Glomerular visceral epithelial cell (primary cell): Measurements from ENCODE around the gene C3.
A peak's percentile ranks its signal among the peaks of the same experiment; 100 is the strongest.
"Not testable (repeated sequence)": the region's sequence is repeated elsewhere in the genome, so short reads cannot be mapped to it uniquely, and the experiment has no call there.

Experiments
- DNase-seq: peaks from one replicate; pipeline ENCODE4 v3.0.0-alpha.2; 2016; ENCODE audit errors: extremely low spot score

The C3 gene

DNA sequence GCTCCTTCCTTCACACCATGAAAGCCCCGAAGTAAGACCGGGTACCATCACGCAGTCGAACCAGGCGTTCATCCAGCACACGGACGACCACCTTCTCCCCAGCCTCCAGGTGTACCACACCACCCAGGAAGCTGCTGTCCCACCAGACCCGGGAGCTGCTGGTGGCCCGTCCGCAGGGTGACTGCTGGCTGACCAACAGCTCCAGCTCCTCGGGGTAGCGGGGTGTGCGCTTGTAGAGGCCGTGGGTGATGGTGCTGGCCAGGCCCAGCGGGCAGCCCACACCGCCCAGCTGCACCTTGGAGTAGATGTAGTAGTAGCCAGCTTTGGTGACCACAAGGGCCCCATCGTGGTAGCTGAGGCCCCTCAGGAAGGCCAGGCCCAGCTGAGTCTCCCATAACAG lies 55.5 kb downstream of the C3 start:
- DNase-seq: no peak

DNA sequence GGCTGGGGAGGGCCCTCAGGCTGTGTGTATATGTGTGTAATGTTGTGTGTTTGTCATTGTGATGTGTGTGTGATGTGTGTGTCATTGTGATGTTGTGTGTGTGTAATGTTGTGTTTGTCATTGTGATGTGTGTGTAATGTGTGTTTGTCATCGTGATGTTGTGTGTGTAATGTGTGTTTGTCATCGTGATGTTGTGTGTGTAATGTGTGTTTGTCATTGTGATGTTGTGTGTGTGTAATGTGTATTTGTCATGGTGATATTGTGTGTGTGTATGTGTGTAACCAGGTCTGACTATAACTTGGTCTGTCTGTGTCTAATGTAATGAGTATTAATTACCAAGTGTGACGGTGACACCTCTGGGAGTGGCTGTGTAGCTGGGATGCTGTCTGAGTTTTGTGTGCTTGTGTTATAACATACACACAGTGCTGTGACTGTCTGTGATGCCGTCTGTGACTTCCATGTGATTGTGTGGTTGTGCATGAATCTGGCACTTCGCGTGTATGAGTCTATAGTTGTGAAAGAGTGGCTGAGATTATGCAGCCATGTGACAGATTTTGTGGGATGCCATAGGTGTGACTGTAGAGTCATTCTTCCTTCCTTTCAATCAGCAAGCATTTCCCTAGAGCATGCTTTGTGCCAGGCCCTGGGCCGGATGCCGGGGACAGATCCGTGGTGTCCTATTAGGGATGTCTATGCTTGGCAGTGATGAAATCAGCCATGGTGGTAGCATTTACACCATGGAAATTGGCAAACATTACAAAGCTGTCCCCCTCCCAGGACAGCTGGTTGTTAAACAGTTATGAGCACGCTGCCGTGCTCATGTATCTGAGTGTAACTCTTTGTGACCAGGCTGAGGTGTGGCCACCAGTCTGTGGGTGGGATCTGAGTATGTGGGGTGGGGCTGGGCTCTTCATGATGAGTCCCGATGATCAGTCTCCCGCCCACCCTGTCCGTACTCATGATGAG lies 56.9 kb downstream of the C3 start:
- DNase-seq: no peak

DNA sequence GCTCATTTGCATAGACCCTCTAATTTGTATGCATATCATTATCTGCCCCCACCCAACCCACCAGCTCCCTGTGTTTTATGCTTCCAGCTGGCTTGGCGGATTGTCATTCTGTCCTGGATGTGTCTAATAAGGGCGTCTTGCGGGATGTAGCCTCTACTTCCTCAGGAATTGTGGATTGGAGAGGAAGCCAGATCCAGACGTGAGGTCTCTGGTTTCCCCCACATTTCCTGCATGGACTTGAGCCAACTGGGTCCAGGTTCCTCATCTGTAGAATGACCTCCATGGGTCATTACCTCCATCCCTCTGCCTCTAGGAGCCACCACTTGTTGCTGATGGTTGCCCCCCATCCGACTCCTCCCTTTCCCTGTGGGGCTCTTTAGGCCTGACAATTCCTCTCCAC lies 57.7 kb downstream of the C3 start:
- no peak for DNase-seq

DNA sequence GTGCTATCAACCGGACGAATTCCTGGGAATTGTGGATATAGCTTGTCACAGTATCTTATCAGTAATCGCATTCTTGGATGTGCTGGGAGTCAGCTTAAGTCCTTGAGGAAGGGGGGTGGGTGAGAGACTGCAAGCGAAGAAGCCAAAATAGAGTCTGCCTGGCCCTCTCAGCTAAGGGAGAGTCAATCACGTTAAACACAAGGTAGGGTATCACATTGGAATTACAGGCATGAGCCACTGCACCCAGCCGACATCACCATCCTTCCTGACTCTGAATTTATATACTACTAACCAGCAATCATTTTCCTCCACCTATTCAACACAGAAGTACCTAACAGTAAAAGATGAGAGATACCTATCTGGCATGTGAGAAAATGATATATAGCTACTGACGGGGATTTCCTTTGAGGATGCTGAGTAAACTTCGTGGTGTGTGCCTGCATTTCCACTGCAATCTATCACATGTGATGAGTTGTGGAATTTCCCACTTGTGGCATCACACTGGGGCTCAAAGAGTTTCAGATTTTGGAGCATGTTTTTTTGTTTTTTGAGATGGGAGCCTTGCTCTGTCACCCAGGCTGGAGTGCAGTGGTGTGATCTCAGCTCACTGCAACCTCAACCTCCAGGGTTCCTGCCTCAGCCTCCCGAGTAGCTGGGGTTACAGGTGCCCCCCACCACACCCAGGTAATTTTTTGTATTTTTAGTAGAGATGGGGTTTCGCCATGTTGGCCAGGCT lies 58.8 kb downstream of the C3 start:
- peak; percentile 39 for DNase-seq

DNA sequence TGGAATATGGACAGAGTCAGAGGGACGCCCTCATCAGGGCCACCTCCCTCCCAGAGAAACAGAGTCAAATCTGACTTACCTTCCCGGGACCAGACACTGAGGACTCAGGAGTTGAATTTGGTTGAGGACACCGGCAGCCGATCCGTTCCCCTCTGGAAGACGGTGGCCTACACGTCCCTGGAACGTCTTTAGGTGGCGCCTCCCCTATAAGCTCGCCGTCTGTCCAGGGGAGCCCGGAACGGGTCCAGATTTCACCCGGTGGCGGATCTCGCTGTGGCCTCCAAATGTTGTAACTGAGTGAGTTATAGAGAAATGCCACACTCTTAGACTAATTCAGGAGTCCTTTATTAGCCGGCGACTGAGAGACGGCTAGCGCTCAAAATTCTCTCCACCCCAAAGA lies 59.5 kb downstream of the C3 start:
- DNase-seq: no peak

DNA sequence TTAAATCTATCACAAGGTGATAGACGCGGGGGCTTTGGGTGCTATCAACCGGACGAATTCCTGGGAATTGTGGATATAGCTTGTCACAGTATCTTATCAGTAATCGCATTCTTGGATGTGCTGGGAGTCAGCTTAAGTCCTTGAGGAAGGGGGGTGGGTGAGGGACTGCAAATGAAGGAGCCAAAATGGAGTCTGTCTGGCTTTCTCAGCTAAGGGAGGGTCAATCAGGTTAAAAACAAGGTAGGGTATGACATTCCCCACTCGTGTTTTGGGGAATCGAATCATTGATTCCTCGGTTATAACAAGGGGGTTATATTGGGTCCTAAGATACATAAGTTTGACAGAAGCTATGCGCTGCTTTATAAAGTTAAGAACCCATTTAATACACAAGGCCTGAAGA lies 64.1 kb downstream of the C3 start:
- not testable (repeated sequence) for DNase-seq

DNA sequence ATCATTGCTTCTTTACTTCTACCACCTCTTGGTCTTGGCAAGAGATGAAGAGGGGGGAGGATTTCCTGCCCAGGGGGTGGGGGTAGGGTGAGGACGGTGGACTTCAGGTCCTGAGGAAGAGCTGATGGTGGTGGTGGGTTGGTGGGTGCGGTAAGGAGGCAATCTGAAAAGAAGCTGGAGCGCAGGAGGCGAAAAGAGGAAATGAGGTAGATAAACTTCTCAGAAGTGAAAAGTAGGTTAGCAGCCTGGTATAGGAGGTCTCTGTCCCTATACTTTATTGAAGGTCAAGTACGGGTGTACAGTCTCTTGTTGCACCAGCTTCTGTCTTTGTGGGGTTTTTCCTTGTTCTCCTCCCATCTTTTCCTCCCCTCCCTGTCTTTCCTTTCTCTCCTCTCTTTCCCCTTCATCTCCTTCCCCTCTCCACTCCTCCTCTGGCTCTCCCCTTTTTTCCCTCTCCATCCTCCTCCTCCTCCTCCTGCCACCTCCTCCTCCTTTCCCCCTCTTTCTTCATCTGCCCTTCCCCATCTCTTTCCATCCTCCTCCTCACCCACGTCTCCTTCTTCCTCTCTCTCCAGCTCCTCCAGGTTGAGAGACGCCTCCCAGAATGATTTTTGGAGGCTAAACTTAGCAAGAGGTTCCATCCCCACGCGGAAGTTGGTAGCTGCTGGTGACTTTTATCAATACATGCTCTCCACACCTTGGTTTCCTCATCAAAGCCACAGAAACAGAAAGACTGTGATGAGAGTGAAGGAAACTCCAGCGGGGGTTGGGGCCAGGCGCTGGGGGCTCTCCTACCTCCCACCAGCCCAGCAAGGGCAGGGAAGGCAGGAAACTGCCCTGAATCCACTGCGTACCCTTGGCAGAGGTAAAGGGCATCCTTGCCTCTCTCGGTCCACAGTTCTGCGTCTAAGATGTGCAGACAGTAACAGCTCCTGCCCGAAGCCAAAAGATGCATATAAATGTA lies 65.8 kb downstream of the C3 start:
- DNase-seq: no peak

DNA sequence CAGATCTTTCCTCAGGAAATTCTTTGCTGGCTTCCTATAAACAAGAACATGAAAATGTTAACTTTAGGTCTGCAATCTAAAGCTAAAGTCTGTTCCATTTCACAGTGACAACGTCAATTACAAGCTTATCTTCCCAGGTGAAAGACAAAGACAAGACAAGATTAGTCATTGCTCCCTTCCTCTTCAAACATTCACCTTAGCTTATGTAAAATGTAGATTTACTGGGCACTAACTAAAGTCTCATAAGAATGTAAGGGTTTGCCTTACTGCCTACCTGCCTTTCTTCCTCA lies 67.7 kb downstream of the C3 start:
- DNase-seq: no peak

DNA sequence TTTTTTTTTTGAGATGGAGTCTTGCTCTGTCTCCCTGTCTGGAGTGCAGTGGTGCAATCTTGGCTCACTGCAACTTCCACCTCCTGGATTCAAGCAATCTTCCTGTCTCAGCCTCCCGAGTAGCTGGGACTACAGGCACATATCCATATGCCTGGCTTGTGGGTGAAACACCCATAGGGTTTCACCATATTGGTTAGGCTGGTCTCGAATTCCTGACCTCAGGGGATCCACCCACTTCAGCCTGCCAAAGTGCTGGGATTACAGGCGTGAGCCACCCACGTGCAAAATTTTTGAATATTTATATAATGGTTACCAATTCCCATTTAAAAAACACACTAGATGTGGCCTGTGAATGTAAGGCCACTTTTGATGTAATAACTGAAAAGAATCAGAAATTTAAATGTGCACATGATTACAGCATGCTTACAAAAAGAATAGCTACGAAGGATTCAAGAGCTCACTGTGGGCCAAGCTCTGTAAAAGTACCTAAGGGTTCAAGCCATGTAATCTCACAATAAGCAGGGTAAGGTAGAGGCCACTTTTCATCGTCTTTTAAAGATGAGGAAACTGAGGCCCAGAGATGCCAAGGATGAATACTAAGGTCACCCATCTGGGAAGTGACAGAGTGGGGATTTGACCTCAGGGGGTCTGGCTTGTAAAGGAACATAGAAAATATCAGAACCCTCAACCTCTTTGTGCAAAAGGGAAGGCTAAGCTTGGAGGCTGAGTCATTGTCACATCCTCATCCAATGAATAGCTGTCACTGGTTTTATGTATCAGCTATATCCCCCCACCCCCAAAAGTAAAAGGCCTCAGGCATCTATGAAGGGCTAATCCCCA lies 68.3 kb downstream of the C3 start:
- DNase-seq: no peak

DNA sequence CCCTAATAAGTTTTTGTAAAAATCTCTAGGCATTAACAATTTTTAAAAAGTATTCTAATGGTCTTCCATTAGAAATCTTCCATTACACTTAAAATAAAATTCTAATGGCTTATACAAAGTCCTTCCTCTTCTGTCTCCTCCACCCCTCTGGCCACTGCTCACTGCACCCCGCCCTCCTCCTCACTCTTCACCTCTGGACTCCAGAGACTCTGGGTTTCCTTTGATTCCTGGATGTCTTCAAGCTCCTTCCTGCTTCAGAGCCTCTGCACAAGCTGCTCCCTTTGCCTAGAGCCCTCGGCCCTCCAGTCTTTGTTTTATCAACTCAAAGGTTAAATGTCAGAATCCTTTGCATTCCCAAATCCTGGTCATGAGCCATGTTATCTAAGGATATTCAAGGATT lies 71.3 kb downstream of the C3 start:
- DNase-seq: no peak

DNA sequence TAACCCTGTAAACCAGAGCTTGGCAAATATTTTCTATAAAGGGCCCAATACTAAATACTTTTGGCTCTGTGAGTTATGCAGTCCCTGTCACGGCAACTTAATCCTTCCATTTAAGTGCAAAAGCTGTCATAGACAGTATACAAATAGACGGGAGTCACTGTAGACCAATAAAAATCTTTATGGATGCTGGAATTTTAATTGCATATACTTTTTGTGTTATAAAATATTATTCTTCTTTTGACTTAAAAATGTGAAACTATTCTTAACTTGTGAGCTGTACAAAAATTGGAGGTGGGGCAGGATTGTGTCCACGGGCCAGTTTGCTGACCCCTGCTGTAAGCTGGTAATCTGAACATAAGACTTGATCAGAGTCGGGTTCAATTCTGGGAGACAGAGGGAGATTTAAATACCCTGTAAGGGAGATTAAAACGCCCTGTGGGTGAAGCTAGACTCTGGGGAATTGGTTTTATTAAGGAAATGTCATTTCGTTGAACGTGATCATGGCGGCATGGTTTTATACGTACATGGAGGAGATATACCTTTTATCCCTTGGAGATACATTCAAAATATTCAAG lies 72.2 kb downstream of the C3 start:
- DNase-seq: no peak

DNA sequence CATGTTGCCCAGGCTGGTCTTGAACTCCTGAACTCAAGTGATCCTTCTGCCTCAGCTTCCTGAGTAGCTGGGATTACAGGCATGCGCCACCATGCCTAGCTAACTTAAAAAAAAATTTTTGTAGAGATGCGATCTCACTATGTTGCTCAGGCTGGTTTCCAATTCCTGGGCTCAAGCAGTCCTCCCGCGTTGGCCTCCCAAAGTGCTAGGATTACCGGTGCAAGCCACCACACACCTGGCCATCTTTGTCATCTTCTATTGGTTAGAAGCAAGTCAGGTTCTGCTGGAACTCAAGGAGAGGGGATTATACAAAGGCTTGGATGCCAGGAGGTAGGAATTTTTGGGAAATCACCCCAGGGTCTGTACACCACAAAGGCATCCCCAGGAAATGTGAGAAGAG lies 75.7 kb downstream of the C3 start:
- no peak for DNase-seq

DNA sequence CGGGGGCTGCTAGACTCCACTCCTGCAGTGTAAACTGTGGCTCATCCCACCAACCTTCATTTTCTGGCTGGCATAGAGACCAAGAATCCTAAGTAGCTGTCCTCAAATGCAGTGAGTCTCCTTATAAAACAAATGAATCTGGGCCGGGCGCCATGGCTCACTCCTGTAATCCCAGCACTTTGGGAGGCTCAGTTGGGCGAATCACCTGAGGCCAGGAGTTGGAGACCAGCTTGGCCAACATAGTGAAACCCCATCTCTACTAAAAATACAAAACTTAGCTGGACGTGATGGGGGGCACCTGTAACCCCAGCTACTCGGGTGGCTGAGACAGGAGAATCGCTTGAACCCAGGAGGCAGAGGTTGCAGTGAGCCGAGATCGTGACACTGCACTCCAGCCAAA lies 80.1 kb downstream of the C3 start:
- not testable (repeated sequence) for DNase-seq

DNA sequence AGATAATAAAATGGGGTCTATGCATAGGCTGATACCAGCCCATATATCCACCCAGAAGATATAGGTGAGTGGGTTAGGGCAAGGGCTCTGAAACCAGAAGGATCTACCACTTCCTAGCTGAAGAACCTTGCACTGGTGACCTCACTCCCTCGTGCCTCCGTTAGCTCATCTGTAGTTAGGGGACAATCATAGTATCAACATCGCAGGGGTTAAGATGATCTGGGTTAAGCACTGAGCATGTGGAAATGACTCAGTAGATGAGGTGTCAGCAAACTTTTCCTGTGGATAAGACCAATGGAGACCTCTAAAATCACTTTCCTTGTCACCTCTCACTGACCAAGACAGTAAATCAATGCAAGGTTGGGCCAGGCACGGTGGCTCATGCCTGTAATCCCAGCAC lies 81.0 kb downstream of the C3 start:
- peak; percentile 56 for DNase-seq

DNA sequence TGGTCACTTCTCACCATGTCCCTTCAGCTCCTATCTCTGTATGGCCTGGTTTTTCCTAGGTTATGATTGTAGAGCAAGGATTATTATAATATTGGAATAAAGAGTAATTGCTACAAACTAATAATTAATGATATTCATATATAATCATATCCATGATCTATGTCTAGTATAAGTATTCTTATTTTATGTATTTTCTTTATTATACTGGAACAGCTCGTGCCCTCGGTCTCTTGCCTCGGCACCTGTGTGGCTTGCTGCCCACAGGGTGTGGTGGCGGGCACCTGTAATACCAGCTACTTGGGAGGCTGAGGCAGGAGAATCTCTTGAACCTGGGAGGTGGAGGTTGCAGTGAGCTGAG lies 87.0 kb downstream of the C3 start:
- not testable (repeated sequence) for DNase-seq

DNA sequence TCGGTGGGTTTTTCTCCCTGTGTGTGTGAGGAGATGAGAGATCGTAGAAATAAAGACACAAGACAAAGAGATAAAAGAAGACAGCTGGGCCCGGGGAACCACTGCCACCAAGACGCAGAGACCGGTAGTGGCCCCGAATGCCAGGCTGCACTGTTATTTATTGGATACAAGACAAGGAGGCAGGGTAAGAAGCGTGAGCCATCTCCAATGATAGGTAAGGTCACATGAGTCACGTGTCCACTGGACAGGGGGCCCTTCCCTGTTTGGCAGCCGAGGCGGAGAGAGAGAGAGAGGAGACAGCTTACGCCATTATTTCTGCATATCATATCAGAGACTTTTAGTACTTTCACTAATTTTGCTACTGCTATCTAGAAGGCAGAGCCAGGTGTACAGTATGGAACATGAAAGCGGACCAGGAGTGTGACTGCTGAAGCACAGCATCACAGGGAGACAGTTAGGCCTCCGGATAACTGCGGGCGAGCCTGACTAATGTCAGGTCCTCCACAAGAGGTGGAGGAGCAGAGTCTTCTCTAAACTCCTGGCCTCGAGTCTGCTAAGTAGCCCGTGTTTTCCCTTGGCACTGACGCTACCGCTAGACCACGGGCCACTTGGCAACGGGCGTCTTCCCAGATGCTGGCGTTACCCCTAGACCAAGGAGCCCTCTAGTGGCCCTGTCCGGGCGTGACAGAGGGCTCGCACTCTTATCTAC lies 87.5 kb downstream of the C3 start:
- peak; percentile 85 for DNase-seq

DNA sequence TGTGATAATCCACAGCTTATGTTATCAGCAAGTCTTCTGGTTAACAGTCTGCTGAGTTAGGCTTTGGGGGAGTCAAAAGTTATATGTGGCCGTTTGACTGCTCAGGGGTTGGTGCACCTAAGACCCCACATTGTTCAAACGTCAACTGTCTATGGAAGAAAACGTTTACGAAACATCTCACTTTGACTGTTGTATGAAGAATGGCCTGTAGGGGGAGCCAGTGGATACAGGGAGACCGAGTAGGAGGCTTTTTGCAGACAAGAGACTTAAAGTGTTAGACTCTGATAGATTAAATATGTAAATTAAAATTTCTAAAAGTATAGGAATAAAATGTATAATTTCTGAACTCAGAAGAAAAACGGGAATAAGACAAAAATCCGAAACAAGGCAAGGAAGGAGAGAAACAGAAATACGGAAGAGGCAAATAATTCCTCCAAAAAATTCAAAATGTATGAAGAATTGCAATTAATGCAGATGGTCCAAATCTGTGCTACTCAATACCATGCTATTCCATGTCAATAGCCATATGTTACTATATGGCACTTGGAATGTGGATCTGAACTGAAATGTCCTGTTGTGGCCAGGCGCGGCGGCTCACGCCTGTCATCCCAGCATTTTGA lies 88.3 kb downstream of the C3 start:
- peak; percentile 74 for DNase-seq
